Esophagus squamous epithelium (tissue), 4 donors: ENCODE data around the gene EWSR1.

Experiments
- POLR2A ChIP-seq, 4 donors: fragments of 450-650 bp; IDR thresholded peaks; one replicate each; pipeline ENCODE4 v1.6.1; 2017; ENCODE audit warnings: antibody characterized with exemption in 4 of 4, mild to moderate bottlenecking in 4 of 4, moderate library complexity in 3 of 4
- TF ChIP-seq, protein P1 (sequence below), 6 experiments: fragments of 450-650 bp in 4 of 6; fragments of 200-600 bp in 2 of 6; sonication (generic) in 2 of 6; IDR thresholded peaks; one replicate each; pipeline ENCODE4 v1.5.1; 2016 to 2019; ENCODE audit warnings: antibody characterized with exemption in 6 of 6, mild to moderate bottlenecking in 4 of 6, moderate library complexity in 4 of 6

- no peak for TF ChIP-seq POLR2A (IDR thresholded peaks at IDR 0.05)
- TF ChIP-seq, protein P1, sequence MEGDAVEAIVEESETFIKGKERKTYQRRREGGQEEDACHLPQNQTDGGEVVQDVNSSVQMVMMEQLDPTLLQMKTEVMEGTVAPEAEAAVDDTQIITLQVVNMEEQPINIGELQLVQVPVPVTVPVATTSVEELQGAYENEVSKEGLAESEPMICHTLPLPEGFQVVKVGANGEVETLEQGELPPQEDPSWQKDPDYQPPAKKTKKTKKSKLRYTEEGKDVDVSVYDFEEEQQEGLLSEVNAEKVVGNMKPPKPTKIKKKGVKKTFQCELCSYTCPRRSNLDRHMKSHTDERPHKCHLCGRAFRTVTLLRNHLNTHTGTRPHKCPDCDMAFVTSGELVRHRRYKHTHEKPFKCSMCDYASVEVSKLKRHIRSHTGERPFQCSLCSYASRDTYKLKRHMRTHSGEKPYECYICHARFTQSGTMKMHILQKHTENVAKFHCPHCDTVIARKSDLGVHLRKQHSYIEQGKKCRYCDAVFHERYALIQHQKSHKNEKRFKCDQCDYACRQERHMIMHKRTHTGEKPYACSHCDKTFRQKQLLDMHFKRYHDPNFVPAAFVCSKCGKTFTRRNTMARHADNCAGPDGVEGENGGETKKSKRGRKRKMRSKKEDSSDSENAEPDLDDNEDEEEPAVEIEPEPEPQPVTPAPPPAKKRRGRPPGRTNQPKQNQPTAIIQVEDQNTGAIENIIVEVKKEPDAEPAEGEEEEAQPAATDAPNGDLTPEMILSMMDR (IDR thresholded peaks at IDR 0.05), result no peak
These were observed 60.0 kb downstream of the EWSR1 start for GRCh38 chr22:29328055-29328454.
